Spleen (tissue), 7 donors: Measurements from ENCODE around the gene PREB.
A peak's percentile ranks its signal among the peaks of the same experiment; 100 is the strongest.

Experiments
- CTCF ChIP-seq, 11 experiments: fragments of 200-600 bp in 7 of 11; fragments of 450-650 bp in 4 of 11; sonication (generic) in 4 of 11; IDR thresholded peaks in 8 of 11; conservative IDR thresholded peaks in 3 of 11; 1 replicate in 7 of 11; 2 replicates in 4 of 11; pipeline versions ENCODE4 v1.4.0 to v1.8.0; 2016 to 2021; ENCODE audit warnings: antibody characterized with exemption in 11 of 11, inconsistent platforms in 4 of 11, mild to moderate bottlenecking in 1 of 11
- POLR2A ChIP-seq, 3 donors: fragments of 450-650 bp; IDR thresholded peaks; one replicate each; pipeline ENCODE4 v1.5.1; 2017; ENCODE audit warnings: antibody characterized with exemption in 3 of 3, mild to moderate bottlenecking in 1 of 3
- POLR2AphosphoS5 ChIP-seq, 3 donors: sonication (generic); formaldehyde crosslinking; IDR thresholded peaks; one replicate each; pipeline ENCODE4 v1.5.1; 2017; ENCODE audit warnings: antibody characterized with exemption in 3 of 3
- donor health status: DM: no; HTN: no; CAD: no; lungs with moderate emphysema.
- donor health status: DM: no; HTN: no; CAD: no.
- donor health status: DM: no; HTN: no; CAD: no.

- TF ChIP-seq CTCF (IDR thresholded peaks at IDR 0.05 in 8 of 11, conservative IDR thresholded peaks at IDR 0.05 in 3 of 11) (no peak), POLR2A (IDR thresholded peaks at IDR 0.05) (no peak), POLR2AphosphoS5 (IDR thresholded peaks at IDR 0.05) (peak in 1 of 3 donors; percentile 43)
Observed at GRCh38 chr2:27127883-27128667, 6.4 kb downstream of the PREB start.
